ENCODE results near the gene DCAF5.
"Not testable (repeated sequence)": the region's sequence is repeated elsewhere in the genome, so short reads cannot be mapped to it uniquely, and the experiment has no call there.

Gene DCAF5, protein sequence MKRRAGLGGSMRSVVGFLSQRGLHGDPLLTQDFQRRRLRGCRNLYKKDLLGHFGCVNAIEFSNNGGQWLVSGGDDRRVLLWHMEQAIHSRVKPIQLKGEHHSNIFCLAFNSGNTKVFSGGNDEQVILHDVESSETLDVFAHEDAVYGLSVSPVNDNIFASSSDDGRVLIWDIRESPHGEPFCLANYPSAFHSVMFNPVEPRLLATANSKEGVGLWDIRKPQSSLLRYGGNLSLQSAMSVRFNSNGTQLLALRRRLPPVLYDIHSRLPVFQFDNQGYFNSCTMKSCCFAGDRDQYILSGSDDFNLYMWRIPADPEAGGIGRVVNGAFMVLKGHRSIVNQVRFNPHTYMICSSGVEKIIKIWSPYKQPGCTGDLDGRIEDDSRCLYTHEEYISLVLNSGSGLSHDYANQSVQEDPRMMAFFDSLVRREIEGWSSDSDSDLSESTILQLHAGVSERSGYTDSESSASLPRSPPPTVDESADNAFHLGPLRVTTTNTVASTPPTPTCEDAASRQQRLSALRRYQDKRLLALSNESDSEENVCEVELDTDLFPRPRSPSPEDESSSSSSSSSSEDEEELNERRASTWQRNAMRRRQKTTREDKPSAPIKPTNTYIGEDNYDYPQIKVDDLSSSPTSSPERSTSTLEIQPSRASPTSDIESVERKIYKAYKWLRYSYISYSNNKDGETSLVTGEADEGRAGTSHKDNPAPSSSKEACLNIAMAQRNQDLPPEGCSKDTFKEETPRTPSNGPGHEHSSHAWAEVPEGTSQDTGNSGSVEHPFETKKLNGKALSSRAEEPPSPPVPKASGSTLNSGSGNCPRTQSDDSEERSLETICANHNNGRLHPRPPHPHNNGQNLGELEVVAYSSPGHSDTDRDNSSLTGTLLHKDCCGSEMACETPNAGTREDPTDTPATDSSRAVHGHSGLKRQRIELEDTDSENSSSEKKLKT

DNA sequence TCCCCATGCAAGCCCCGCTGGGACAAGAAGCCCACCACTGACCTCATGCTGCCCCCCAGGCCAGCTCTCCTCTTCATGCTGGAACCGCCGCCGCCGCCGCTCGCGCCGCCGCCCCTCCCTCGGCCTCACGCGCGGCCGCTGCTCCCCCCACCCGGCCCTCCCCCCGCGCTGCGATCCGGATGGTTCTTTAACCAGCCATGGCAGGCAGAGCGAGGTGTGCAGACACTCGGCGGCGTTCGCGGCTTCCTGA lies at the start of gene DCAF5:
Gene DCAF5, minus strand, starts transcription at position 218 of the 250 bp plus-strand sequence. Its CDS starts 141 bp downstream, at position 77.
- peak; percentile 95 for DNase-seq

DNA sequence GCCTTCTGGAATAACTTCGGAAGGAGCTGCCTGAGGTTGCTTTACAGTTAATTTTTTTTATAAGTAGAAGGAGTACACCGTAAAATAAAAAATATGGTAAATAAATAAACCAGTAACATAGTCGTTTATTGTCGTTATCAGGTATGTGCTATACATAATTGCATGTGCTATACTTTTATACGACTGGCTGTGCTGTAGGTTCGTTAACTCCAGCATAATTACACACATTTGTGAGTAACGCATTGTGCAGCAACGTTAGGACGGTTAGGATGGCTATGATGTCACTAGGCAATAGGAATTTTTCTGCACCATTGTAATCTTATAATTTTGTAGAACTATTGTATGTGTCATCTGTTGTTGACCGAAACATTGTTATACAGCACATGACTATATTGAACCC lies 46.9 kb upstream of the DCAF5 start:
- DNase-seq, result no peak

DNA sequence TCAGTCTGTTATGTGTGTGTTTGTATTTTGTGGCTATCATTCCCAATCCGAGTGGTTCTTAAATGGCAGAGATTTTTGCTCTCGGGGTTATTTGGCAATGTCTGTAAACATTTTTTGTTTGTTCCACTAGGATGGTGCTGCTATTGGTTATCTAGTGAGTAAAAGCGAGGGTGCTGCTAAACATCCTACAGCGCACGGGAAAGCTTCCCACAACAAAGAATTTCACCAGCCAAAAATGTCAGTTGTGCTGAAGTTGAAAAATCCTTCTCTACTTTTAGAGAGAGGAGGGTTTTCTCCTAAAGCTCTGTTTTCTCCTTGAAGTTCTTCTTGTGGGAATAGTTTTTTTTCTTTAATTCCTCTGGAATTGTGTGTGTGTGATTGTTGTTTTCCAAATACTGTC lies 40.8 kb upstream of the DCAF5 start:
- DNase-seq, result no peak

DNA sequence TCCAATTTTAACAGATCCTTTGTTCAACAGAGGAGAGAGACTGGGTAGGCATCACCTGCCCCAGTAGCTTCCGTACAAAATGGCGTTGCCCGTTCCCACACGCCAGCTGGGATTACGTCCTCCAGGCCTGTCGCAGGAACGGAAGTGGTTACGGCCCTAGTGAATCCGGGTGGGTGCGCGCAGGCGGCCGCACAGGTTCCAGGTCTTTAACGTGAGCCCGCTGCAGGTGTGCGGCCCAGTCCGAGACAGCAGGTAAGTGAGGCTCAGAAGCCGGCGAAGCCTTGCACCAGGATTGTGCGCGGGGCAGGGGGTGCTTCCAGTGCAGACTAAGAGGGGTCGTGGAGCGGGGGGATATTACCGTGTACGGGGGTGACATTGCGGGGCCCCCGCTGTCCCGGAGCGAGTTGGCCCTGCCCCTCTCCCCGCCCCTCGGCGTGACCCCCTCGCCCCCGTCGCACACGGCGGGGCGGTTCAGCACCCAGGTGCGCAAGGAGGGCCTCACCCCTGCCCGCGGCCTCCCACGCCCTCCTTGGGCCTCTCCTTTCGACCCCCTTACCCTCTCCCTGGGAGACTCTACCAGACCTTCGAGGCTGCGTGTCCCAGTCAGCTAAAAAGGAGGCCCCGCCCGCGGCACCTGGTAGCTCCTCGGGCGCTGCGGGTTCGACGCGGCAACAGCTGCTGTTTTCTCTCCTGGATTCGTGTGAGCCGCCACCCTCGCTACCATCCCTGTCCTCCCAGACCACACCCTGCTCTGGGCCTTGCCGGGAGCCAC lies 38.6 kb upstream of the DCAF5 start, which contains the start of gene EXD2:
Gene EXD2, plus strand, starts transcription at position 159 of the 772 bp plus-strand sequence. CDS start 17,973 bp downstream, outside the sequence.
- DNase-seq, result peak; percentile 89

DNA sequence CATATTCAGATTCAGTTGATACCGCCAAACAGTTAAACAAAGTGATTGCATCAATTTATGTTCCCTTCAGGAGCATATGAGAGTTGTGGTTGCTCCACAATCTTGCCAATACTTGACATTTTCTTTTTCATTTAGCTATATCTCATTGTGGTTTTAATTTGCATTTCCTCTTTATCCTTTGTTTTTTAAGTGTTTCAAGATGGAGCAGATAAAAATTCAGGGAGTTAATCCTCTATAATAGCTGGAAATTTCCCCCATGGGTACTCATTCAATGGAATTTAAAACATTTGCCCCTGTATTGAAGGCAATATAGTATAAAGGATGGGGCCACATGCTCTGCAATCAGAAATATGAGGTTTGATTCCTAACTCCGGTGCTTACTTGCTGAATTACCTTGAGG lies 37.3 kb upstream of the DCAF5 start:
- no peak for DNase-seq

DNA sequence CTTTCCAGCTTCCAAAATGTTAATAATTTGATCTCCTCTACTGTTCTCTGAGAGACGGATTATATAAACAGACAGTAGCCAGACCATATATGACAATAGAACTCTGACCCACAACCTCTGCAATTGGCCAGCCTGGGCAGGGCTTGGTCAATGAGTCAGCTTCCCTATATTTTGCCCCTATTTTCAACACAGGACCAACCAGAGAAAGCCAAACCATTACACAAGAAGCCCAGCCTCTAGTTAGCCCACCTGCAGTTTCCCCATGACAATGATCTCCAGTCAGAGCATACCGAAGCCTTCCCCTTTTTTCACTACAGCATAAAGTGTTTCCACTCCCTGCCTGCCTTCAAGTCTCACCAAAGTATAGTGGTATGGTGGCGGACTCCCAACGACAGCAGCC lies 30.8 kb upstream of the DCAF5 start:
- DNase-seq, result no peak

DNA sequence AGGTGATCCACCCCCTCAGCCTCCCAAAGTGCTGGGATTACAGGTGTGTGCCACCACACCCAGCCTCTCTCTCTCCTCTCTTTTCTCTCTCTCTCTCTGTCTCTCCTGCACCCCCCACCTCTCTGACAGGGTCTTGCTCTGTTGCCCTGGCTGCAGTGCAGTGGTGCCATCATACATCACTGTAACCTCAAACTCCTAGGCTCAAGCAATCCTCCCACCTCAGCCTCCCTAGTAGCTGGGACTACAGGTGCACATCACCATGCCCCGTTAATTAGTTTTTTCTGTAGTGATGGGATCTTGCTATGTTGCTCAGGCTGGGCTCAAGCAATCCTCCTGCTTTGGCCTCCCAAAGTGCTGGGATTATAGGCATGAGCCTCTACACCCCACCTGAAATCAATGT lies 29.7 kb upstream of the DCAF5 start:
- not testable (repeated sequence) for DNase-seq

DNA sequence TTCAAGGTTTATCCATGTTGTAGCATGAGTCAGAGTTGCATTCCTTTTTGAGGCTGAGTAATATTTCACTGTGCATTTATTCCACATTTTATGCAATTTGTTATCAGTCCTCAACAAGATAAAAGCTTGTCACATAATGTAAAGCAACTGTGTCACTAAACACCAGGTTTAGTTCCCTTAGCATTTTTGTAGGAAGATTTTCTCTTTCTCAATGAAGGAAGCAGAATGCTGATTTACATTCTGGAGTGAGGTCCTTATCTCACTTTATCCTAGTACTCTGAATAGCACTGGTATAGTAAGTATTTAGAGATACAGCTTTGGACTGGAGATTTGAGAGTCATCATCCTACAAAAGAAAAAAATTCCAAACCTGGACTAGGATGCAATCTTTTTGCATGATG lies 28.6 kb upstream of the DCAF5 start:
- no peak for DNase-seq

DNA sequence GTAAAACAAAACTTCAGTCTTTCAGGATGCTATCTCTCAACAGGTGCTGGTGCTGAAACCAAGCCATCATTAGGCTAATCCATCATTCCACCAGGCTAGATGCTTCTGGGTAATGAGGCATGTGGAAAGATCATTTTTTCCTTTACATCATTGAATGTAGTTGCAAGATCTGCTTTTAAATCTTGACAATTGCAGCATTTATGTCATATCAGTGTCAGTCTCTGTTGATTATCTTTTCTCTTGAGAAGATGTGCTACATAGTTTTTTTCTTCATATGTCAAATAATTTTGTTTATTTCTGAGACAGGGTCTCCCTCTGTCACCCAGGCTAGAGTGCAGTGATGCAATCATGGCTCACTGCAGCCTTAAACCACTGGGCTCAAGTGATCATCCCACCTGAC lies 22.2 kb upstream of the DCAF5 start:
- DNase-seq, result no peak

DNA sequence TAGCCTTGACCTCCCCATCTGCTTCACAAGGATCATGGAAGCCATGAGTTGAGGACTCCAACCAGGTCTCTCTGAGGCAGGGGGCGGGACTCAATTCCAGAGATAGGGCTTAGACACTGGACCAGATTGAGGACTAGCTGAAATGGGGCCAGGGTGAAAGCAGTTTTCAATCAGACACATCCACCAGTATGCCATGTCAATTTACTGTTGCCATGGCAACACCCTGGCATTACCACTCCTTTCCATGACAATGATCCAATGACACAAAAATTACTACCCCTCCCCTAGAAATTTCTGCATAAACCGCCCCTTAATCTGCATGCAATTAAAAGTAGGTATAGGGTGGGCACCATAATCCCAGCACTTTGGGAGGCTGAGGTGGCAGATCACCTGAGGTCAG lies 18.6 kb upstream of the DCAF5 start:
- no peak for DNase-seq

DNA sequence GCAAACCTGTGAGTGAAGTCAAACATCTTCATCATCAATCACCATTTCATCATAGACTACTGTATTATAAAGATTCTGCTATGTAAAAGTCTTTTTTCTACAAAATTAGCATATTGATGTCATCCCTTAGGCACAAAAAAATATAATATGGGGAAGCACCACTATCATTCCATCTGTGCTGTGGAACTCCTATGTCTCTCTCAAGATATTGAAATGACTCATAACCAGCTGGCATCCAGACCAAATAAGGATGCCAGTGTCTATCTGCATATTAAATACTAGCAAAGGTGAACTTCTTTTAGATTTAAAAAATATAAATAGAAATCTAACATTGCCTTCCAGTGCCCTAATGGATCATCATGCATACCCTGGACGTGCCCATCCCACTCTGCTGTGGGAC lies 17.9 kb upstream of the DCAF5 start:
- no peak for DNase-seq

DNA sequence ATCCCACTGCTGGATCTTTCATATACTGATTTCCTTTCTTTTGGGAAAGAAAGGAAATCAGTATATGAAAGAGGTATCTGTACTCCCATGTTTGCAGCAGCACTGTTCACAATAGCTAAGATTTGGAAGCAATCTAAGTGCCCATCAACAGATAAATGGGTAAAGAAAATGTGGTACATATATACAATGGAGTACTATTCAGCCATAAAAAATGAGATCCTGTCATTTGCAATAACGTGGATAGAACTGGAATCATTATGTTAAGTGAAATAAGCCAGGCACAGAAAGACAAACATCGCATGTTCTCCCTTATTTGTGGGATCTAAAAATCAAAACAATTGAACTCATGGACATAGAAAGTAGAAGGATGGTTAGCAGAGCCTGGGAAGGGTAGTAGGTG lies 12.9 kb upstream of the DCAF5 start:
- DNase-seq, result not testable (repeated sequence)

DNA sequence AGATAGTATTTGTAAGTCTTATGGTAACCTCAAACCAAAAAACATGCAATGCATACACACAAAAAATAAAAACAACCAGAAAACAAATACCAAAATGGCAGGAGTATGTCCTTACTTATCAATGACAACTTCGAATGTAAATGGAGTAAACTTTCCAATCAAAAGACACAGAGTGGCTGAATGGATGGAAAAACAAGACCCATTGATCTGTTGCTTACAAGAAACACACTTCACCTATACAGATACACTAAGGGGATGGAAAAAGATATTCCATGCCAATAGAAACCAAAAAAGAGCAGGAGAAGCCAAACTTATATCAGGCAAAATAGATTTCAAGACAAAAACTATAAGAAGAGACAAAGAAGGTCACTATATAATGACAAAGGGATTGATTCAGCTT lies 8.7 kb upstream of the DCAF5 start:
- no peak for DNase-seq

DNA sequence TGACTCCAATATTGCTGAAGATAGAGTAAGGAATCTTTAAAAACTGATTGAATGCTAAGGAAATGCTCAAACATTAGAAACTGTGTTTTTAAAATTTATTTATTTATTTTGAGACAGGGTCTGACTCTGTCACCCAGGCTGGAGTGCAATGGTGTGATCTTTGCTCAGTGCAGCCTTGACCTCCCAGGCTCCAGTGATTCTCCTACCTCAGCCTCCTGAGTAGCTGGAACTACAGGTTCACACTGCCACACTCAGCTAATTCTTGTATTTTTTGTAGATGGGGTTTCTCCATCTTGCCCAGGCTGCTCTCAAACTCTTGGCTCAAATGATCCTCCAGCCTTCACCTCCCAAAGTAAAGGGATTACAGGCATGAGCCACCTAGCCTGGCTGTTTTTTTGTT lies 3.3 kb upstream of the DCAF5 start:
- no peak for DNase-seq

DNA sequence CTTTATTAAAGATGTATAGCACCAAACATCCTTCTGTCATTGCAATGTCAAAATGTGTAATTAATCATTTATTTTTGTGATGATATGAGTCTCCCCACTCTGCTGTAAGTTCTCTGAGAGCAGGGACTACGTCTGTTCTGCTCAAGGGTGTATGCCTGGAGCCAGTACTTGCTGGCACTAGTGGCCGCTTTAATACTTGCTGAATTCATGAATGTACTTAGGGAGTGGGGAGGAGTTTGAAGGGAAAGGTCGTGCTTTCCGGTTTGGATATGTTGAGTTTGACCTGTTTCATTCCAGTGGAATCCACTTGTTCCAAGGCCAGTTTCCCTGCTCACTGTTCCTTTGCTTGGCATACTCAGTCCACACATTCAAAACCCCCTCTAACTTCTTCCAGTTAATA lies 1.9 kb upstream of the DCAF5 start:
- DNase-seq, result no peak

DNA sequence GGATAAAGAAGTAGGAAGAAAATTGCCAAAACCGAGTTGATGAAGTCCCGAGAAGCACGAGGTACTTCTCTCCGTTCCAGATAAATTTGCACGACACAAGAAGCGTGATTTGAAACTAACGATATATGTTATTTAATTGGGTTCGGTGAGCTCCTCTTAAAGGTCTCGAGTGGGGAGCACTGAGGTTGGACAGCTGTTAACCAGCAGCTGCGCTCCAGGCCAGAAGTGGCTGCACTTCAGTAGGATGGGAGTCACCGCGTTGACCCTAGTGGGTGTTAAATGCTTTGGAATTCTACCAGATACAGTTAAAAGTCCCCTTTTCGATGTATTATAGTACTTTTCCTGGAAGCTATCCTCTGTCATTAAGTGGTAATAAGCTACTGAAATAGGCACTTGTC lies 953 bp upstream of the DCAF5 start:
- DNase-seq, result peak; percentile 55

DNA sequence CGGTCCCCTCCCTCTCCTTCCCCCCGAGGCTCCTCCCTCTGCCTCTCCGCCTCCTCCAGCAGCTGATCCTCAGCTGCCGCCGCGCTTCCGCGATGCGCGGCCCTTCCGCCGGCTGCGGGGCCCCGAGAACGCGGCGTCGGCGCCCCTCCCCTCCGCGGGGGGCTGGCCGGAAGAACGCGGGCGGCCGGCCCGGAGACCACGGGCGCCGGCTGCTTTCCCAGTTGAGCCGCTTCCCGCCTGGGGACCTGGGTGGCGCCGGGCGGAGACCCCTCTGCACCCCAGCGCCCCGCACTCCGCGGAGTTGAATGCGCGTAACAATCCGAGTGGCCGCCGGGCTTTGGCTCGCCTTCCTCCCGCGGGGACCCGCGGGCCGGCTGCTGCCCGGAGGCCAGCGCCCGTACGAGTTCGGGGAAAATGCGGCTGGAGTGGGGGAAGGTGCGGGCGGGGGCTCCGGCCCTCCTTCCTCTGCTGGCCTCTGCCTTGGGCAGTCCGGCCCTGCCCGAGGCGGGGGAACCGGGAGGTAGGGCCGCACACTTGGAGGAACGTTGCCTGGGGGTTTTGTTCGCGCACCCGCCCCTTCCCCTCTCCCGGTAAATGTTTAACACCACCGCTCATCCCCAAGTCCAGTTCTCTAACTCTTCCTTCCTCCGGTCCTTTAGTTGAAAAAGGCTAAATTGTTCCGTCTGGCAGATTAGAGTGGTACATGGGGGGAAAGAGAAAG lies 393 bp upstream of the DCAF5 start:
- DNase-seq, result no peak

DNA sequence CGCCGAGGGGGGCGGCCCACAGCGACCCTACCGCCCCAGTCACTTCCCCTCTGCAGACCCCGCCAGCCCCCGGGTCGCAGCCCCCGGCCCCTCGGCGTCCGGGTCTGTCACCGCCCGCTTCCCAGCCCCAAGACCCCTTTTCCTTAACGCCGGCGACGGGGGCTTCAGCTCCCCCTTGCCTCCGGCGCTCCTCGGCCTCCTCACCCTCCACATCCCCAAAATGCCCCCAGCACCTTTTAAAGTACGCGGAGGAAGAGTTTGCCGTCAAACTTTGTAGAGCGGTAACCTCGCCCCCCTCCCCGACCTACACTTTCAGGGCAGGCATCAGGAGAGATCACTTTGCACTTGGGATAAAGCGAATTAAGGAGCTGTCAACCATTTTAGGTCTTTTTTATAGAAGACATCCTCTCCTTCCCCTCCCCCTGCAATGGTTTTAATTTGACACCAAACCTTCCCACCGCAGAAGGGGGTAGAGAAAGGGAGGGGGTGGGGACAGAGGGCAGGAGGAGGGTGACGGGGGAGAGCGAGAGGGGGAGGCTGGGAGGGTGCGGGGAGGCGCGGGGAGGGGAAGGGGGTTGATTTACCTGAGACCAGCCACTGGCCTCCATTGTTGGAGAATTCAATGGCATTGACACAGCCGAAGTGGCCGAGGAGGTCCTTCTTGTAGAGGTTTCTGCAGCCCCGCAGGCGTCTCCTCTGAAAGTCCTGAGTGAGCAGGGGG lies 578 bp downstream of the DCAF5 start:
- DNase-seq, result no peak

DNA sequence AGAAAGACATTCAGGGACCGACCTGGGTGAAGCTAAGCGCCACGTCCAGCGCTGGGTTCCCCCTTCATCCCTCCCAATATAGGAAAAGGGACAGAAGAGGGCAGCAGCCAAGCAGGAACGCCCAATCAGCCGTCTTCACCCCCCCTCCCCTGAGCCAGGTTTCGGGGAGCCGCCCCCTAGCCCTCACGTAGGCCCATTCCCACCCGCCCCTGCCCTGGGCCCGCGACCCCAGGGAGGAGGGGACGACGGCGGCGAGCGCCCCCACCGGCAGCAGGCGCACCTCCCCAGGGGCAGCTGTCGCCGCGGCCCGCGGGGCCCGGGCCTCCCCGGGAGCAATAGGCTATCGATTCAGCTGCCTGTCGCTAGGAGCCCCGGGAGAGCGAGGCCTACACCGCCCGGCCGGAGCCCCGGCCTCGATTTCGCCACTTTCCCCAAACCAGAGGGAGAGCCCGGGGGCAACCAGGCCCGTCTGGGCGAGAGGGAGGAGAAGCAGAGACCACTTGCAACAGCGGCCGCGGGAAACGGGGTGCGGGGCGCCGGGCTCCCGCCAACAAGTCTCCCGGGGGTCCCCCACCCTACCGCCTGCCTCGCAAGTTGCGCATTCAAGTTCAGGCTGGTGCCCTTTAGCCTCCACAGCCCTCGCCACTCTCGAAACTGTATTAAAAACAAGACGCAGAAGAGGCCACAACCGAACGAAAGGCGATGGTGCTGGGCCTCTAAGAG lies 1.3 kb downstream of the DCAF5 start:
- peak; percentile 85 for DNase-seq

DNA sequence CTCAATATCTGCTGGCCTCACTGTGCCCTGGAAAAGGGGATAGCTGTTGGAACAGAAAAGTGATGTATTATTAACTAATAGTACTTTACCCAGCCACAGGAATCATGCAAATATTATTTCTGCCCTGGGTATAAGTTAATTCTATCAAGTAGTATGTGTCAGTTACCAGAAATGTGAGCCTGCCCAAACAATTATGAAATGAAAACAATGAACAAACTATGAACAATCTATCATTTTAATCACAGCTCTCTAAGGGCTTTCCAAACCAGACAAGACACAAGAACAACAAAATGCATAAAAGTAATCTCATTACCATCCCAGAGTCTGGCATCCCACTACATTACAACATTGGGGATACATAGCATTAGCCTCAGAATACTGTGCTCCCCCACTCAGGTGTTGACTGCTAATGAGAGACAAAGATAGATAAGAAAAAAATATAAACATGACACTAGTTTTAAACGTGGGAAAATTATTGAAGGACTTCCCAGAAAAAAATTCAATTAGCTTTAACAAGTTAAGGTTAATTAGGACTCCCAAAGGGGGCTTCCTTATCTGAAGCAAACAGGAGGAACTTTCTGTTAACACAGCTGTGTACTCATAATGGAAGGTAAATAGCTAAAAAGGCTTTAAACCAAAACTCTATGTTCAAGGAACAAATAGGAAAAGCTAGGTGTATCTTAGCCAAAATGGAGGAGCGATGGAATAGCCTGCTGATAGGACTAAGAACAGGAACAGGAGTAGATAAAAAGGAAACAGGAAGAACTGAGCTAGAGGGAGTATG lies 3.3 kb downstream of the DCAF5 start:
- no peak for DNase-seq

Data from right hindlimb (tissue), 1 donor.